H9 (cell line): Measurements from ENCODE around the gene WDR87. TPM values are rescaled to one million over a fixed set of nuclear protein-coding genes. Genes with fewer than 3 reads are reported as not detected.
A peak's percentile ranks its signal among the peaks of the same experiment; 100 is the strongest.

Experiments used
- DNase-seq: peaks from one replicate; pipeline ENCODE4 v3.0.0-alpha.2; 2017
- H2AFZ ChIP-seq: one replicate; pipeline ENCODE4 v1.6.1; 2013; ENCODE audit warnings: mild to moderate bottlenecking, low read length, control low read depth, moderate library complexity
- H2AK5ac ChIP-seq: 2 replicates; pipeline ENCODE4 v1.6.1; 2013; ENCODE audit warnings: low read length, control low read depth, mixed read lengths; ENCODE audit not compliant: insufficient read length
- H2BK120ac ChIP-seq: one replicate; pipeline ENCODE4 v1.6.1; 2013; ENCODE audit warnings: low read depth, mild to moderate bottlenecking, low read length, control low read depth, inconsistent platforms; ENCODE audit not compliant: poor library complexity, severe bottlenecking
- H2BK12ac ChIP-seq: 2 replicates; pipeline ENCODE4 v1.6.1; 2013; ENCODE audit warnings: low read length, control low read depth, mixed read lengths, low read depth; ENCODE audit not compliant: insufficient read length
- H2BK15ac ChIP-seq: 2 replicates; pipeline ENCODE4 v1.6.1; 2013; ENCODE audit warnings: low read depth, low read length, control low read depth
- H2BK20ac ChIP-seq: one replicate; pipeline ENCODE4 v1.6.1; 2013; ENCODE audit warnings: low read depth, mild to moderate bottlenecking, low read length, control low read depth, inconsistent platforms; ENCODE audit not compliant: poor library complexity, severe bottlenecking
- H2BK5ac ChIP-seq: 2 replicates; pipeline ENCODE4 v1.6.1; 2013; ENCODE audit warnings: low read length, control low read depth, mixed read lengths; ENCODE audit not compliant: insufficient read length
- H3K14ac ChIP-seq: 2 replicates; pipeline ENCODE4 v1.6.1; 2013; ENCODE audit warnings: low read length, control low read depth; ENCODE audit not compliant: insufficient read depth
- H3K18ac ChIP-seq: 2 replicates; pipeline ENCODE4 v1.6.1; 2013; ENCODE audit warnings: low read depth, mild to moderate bottlenecking, mixed read lengths, low read length, control low read depth; ENCODE audit not compliant: insufficient read length
- H3K23ac ChIP-seq: 2 replicates; pipeline ENCODE4 v1.6.1; 2013; ENCODE audit warnings: low read length, control low read depth, mixed read lengths, low read depth; ENCODE audit not compliant: insufficient read length
- H3K23me2 ChIP-seq: 2 replicates; pipeline ENCODE4 v1.6.1; 2013; ENCODE audit warnings: low read depth, mild to moderate bottlenecking, mixed read lengths, low read length, control low read depth; ENCODE audit not compliant: insufficient read length, poor library complexity, severe bottlenecking
- H3K27ac ChIP-seq: 2 replicates; pipeline ENCODE4 v1.5.1; 2013; ENCODE audit warnings: low read length, control low read depth, mixed read lengths, low read depth; ENCODE audit not compliant: insufficient read length
- H3K27me3 ChIP-seq: 2 replicates; pipeline ENCODE4 v1.6.1; 2013; ENCODE audit warnings: low read length, control low read depth, inconsistent platforms; ENCODE audit not compliant: insufficient read depth
- H3K4ac ChIP-seq: 2 replicates; pipeline ENCODE4 v1.6.1; 2013; ENCODE audit warnings: low read depth, mild to moderate bottlenecking, control low read depth, inconsistent platforms, low read length, moderate library complexity
- H3K4me1 ChIP-seq: 2 replicates; pipeline ENCODE4 v1.6.1; 2013; ENCODE audit warnings: low read length, control low read depth, inconsistent platforms; ENCODE audit not compliant: insufficient read depth
- H3K4me2 ChIP-seq: 2 replicates; pipeline ENCODE4 v1.6.1; 2013; ENCODE audit warnings: low read length, control low read depth, mixed read lengths; ENCODE audit not compliant: insufficient read length, insufficient read depth
- H3K56ac ChIP-seq: 2 replicates; pipeline ENCODE4 v1.6.1; 2013; ENCODE audit warnings: low read depth, mild to moderate bottlenecking, mixed read lengths, low read length, control low read depth; ENCODE audit not compliant: insufficient read length
- H3K79me1 ChIP-seq: 2 replicates; pipeline ENCODE4 v1.6.1; 2013; ENCODE audit warnings: low read depth, mild to moderate bottlenecking, moderate library complexity, low read length, control low read depth, inconsistent platforms; ENCODE audit not compliant: insufficient read depth, poor library complexity, severe bottlenecking
- H3K79me2 ChIP-seq: 2 replicates; pipeline ENCODE4 v1.6.1; 2013; ENCODE audit warnings: low read length, control low read depth, inconsistent platforms; ENCODE audit not compliant: insufficient read depth
- H3K9ac ChIP-seq: 2 replicates; pipeline ENCODE4 v1.6.1; 2013; ENCODE audit warnings: low read length, control low read depth, mixed read lengths; ENCODE audit not compliant: insufficient read length; ENCODE audit errors: extremely low read depth
- H3K9me3 ChIP-seq: one replicate; pipeline ENCODE4 v1.6.1; 2013; ENCODE audit warnings: low read depth, low read length, inconsistent platforms; ENCODE audit not compliant: control insufficient read depth
- H3T11ph ChIP-seq: one replicate; pipeline ENCODE4 v1.6.1; 2013; ENCODE audit warnings: mild to moderate bottlenecking, low read length, control low read depth, inconsistent platforms
- H4K20me1 ChIP-seq: one replicate; pipeline ENCODE4 v1.6.1; 2013; ENCODE audit not compliant: control insufficient read depth, insufficient read length, insufficient read depth
- H4K5ac ChIP-seq: 2 replicates; pipeline ENCODE4 v1.6.1; 2013; ENCODE audit warnings: low read depth, mild to moderate bottlenecking, mixed read lengths, low read length, control low read depth; ENCODE audit not compliant: insufficient read length
- H4K8ac ChIP-seq: replicated peaks from 2 replicates; pipeline ENCODE4 v1.6.1; 2013; ENCODE audit warnings: low read length, control low read depth, mixed read lengths, low read depth; ENCODE audit not compliant: insufficient read length
- H4K91ac ChIP-seq: 2 replicates; pipeline ENCODE4 v1.6.1; 2013; ENCODE audit warnings: low read depth, mild to moderate bottlenecking, moderate library complexity, mixed read lengths, low read length, control low read depth; ENCODE audit not compliant: insufficient read length
- H3K27ac Mint-ChIP-seq, 3 experiments: 2 replicates in 2 of 3; 3 replicates in 1 of 3; pipeline ENCODE4 v1.8.0; 2020 to 2021; ENCODE audit warnings: mixed read lengths in 3 of 3, mild to moderate bottlenecking in 1 of 3, moderate library complexity in 1 of 3
- H3K27me3 Mint-ChIP-seq: 2 replicates; pipeline ENCODE4 v1.8.0; 2021; ENCODE audit warnings: low read depth, mild to moderate bottlenecking, moderate library complexity, mixed read lengths
- H3K36me3 Mint-ChIP-seq, 3 experiments: 2 replicates in 2 of 3; 3 replicates in 1 of 3; pipeline ENCODE4 v1.8.0; 2020 to 2021; ENCODE audit warnings: low read depth in 3 of 3, mixed read lengths in 3 of 3; ENCODE audit not compliant: insufficient read depth in 1 of 3
- H3K4me1 Mint-ChIP-seq, 2 experiments: 2 replicates each; pipeline ENCODE4 v1.8.0; 2020; ENCODE audit warnings: mixed read lengths in 2 of 2
- H3K4me3 Mint-ChIP-seq, 2 experiments: 2 replicates in 1 of 2; 3 replicates in 1 of 2; pipeline ENCODE4 v1.8.0; 2020 to 2021; ENCODE audit warnings: mild to moderate bottlenecking in 2 of 2, mixed read lengths in 2 of 2, moderate library complexity in 1 of 2
- H3K9me3 Mint-ChIP-seq, 2 experiments: 2 replicates in 1 of 2; 3 replicates in 1 of 2; pipeline ENCODE4 v1.8.0; 2020; ENCODE audit warnings: mild to moderate bottlenecking in 2 of 2, mixed read lengths in 2 of 2, moderate library complexity in 1 of 2
- CTCF ChIP-seq: fragments of 200-600 bp; sonication (generic); conservative IDR thresholded peaks from 3 replicates; pipeline ENCODE4 v1.8.0; 2021; ENCODE audit warnings: antibody characterized with exemption, mild to moderate bottlenecking
- WGBS: extraction: QIAGEN DNeasy Blood & Tissue Kit; methylation state at CpG from one replicate; pipeline ENCODE4 v1.1.7; 2013; ENCODE audit warnings: missing lambda C conversion rate, low lambda C conversion rate, mixed read lengths; ENCODE audit not compliant: insufficient read length; ENCODE audit errors: extremely low coverage; 5-methylcytosine and 5-hydroxymethylcytosine counted together
- total RNA-seq: library from RNA; stranded (reverse); gene quantifications from 2 replicates; pipeline ENCODE4 v1.2.1, GENCODE V29; 2021

WDR87 gene
- total RNA-seq, 1 experiment from 2014 or later: not detected

- H3K4ac ChIP-seq: no peak overlapping the region
- no peaks in the 10 kb centered on the region for H3K27me3 Mint-ChIP-seq
- no peaks in the 10 kb centered on the region for H4K20me1 ChIP-seq
- no peak overlapping the region for H3K4me2 ChIP-seq
- no peak overlapping the region for H3K27ac ChIP-seq
- H2AK5ac ChIP-seq: no peak overlapping the region
- H2BK120ac ChIP-seq: no peak overlapping the region
- H3K4me1 ChIP-seq: peaks cover 17% of the 10 kb centered on the region
- no peaks in the 10 kb centered on the region for H3K27me3 ChIP-seq
- peaks cover 8 to 9% of the 10 kb centered on the region in 2 experiments for H3K9me3 Mint-ChIP-seq
- WGBS: no CpG with 5 or more reads among the region's 5 CpGs
- H3T11ph ChIP-seq: no peak overlapping the region
- DNase-seq: no peak
- H3K9ac ChIP-seq: no peak overlapping the region
- peaks cover under 1% of the 10 kb centered on the region for H3K79me1 ChIP-seq
- H3K4me3 Mint-ChIP-seq: no peak overlapping the region
- no peak overlapping the region for H3K23ac ChIP-seq
- peaks cover under 1% of the 10 kb centered on the region; the same call in 1 of the 2 replicates for H3K79me2 ChIP-seq
- no peak overlapping the region for H4K91ac ChIP-seq
- H3K4me1 Mint-ChIP-seq: peaks cover 65 to 74% of the 10 kb centered on the region in 2 experiments
- H2BK12ac ChIP-seq: no peak overlapping the region
- no peak overlapping the region for H4K8ac ChIP-seq
- peaks cover 5% of the 10 kb centered on the region for H3K23me2 ChIP-seq
- peaks cover 11 to 18% (median 15%) of the 10 kb centered on the region in 3 experiments for H3K36me3 Mint-ChIP-seq
- H3K56ac ChIP-seq: no peak overlapping the region
- no peak overlapping the region for H2BK5ac ChIP-seq
- peak overlapping the region; percentile 15 for H3K18ac ChIP-seq
- H2AFZ ChIP-seq: no peak overlapping the region
- no peak overlapping the region for H2BK20ac ChIP-seq
- no peak for TF ChIP-seq CTCF
- peak overlapping the region in 1 of 3 experiments; percentile 83; a peak in 2 of 7 replicates for H3K27ac Mint-ChIP-seq
- no peak overlapping the region for H2BK15ac ChIP-seq
- peaks cover under 1% of the 10 kb centered on the region for H3K9me3 ChIP-seq
- no peak overlapping the region for H4K5ac ChIP-seq
- H3K14ac ChIP-seq: no peak overlapping the region
Measured at GRCh38 chr19:37930416-37930815, 24.0 kb upstream of the WDR87 start.
